Measurements from ENCODE around the gene HCRTR1.
A peak's percentile ranks its signal among the peaks of the same experiment; 100 is the strongest.

Gene HCRTR1

DNA sequence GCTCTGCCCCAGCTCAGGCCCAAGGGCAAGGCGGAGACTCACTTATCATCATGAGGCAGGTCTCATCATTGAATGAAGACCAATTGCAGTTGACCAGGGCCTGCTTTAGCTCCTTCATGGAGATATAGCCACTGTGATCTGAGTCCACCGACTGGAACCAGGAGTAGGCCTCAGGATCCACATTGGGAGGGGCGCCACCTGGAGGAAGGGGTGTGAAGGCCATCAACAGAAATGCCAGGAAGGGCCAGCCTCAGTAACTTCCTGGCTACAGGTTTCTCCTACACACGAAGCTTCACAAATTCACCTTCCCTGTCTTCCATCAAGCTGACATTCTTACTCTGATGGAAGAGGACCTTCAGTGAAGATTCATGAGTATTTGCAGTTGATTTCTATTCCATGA is 15.6 kb downstream of the HCRTR1 start:
- Histone ChIP-seq H3K4me2 (no peak overlapping the region), H3K9me3 (replicated peaks in 1 of 11) (no peaks in the 10 kb centered on the region), H3K27me3 (no peaks in the 10 kb centered on the region), H4K20me1 (peaks cover 30 to 76% (median 44%) of the 10 kb centered on the region in 11 experiments; a peak in 20 of 22 replicates), H3K4me3 (no peak overlapping the region), H3K4me1 (peaks cover 9 to 30% (median 15%) of the 10 kb centered on the region in 10 experiments; a peak in 17 of 20 replicates), H3K9ac (peak overlapping the region in 1 of 11 experiments; percentile 47; a peak in 1 of 22 replicates), H3K27ac (peak overlapping the region in 1 of 11 experiments; percentile 10; a peak in 1 of 22 replicates), H3K36me3 (peaks cover 71 to 85% (median 80%) of the 10 kb centered on the region in 11 experiments)
- TF ChIP-seq Cebpa-rat (IDR thresholded peaks at IDR 0.05): no peak

DNA sequence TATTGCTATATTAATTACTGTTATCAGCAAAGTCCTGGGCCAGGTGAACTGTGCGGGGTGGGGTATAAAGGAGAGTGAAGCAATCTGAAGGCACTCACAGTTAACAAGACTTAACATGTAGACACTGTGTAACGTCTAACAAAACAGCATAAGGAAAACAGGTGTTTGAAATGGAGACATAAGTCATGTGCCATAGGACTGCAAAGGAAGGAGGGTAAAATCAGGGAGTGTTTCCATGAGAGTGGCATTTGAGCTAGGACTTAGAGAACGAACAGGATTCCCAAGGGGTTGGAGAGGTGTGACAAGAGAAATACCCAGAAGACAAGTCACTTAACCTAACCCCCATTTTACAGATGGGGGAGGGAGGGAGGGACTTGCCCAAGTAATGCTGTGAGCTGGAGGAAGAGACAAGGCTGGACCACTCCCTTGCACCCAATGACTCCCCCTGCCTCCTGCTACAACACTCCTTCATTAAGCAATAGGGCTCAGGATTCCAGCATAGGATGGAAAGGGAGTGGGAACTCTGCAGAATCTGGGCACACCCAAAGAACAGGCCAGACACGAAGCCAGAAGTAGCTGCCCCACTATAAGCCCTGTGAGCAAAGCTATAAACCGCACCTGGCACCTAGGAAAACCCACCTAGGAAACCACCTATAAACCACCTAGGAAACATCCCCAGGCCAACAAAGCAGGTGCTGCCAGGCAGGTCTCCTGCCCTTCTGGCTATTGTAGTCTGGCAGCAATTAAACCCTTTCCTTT is 20.6 kb downstream of the HCRTR1 start:
- Histone ChIP-seq H3K4me3 (no peak overlapping the region), H3K4me1 (peaks cover 35 to 57% (median 45%) of the 10 kb centered on the region in 10 experiments), H3K4me2 (peak overlapping the region in 2 of 11 experiments; percentile 40 to 58; a peak in 5 of 22 replicates), H4K20me1 (peaks cover 50 to 73% (median 70%) of the 10 kb centered on the region in 11 experiments; a peak in 21 of 22 replicates), H3K36me3 (peaks cover 23 to 59% (median 39%) of the 10 kb centered on the region in 11 experiments), H3K27me3 (no peaks in the 10 kb centered on the region), H3K9ac (peak overlapping the region in 2 of 11 experiments; percentile 23 to 35; a peak in 1 of 22 replicates), H3K27ac (peak overlapping the region in 2 of 11 experiments; percentile 6 to 63; a peak in 2 of 22 replicates), H3K9me3 (replicated peaks in 1 of 11) (no peaks in the 10 kb centered on the region)
- TF ChIP-seq Cebpa-rat (IDR thresholded peaks at IDR 0.05): no peak

DNA sequence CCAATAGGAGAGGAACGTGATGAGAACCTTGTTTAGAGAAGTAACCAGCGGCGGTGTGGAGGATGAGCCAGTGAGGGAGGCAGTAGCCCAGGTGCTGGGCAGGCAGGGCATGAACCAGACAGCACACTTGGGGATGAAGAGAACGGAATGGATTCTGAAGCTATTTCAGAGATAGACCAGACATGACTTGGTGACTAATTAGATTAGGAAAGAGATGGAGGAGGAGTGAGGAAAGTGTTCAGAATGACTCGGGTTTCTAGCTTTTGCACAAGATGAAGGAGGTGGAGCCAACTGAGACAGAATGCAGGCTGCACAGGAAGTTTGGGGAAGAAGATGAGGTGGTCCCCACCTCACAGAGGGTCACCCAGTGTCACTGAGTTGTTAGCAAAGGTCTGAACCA is 22.1 kb downstream of the HCRTR1 start:
- peak overlapping the region in 7 of 11 experiments; percentile 10 to 63 (median 41); a peak in 11 of 22 replicates for H3K27ac ChIP-seq
- peaks cover 46 to 67% (median 55%) of the 10 kb centered on the region in 10 experiments for H3K4me1 ChIP-seq
- H3K9ac ChIP-seq: peak overlapping the region in 7 of 11 experiments; percentile 1 to 38 (median 19); a peak in 6 of 22 replicates
- no peak overlapping the region for H3K4me3 ChIP-seq
- peaks cover 11 to 47% (median 28%) of the 10 kb centered on the region in 11 experiments for H3K36me3 ChIP-seq
- H3K4me2 ChIP-seq: peak overlapping the region in 10 of 11 experiments; percentile 2 to 63 (median 29); a peak in 17 of 22 replicates
- H3K27me3 ChIP-seq: no peaks in the 10 kb centered on the region
- H4K20me1 ChIP-seq: peaks cover 50 to 71% (median 61%) of the 10 kb centered on the region in 11 experiments; a peak in 21 of 22 replicates
- TF ChIP-seq Cebpa-rat (IDR thresholded peaks at IDR 0.05): no peak
- no peaks in the 10 kb centered on the region for H3K9me3 ChIP-seq (replicated peaks in 1 of 11)

DNA sequence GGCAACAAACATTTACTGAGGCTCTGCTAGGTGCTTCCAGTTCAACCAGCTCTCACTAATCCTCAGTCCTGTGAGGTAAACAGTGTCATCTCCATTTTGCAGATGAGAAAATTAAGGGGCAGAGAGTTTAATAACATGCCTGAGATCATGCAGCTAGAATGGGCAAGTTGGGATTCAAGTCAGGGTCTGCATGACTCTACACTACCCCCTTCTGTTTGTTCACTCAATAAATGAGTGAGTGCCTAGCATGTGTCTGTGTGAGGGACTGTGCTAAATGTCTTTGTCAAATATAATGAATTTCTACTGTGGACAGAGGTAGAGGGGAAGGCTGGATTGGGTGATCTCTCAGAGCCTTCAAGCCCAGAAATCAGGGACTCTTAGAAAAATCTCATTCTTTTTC is 22.7 kb downstream of the HCRTR1 start:
- H3K27ac ChIP-seq: peak overlapping the region in 6 of 11 experiments; percentile 3 to 63 (median 42); a peak in 7 of 22 replicates
- H3K4me1 ChIP-seq: peaks cover 46 to 67% (median 54%) of the 10 kb centered on the region in 10 experiments
- H3K9me3 ChIP-seq (replicated peaks in 1 of 11): no peaks in the 10 kb centered on the region
- H3K4me3 ChIP-seq: no peak overlapping the region
- H3K27me3 ChIP-seq: no peaks in the 10 kb centered on the region
- TF ChIP-seq Cebpa-rat (IDR thresholded peaks at IDR 0.05): no peak
- peaks cover 48 to 65% (median 55%) of the 10 kb centered on the region in 11 experiments; a peak in 21 of 22 replicates for H4K20me1 ChIP-seq
- H3K4me2 ChIP-seq: peak overlapping the region in 10 of 11 experiments; percentile 2 to 63 (median 29); a peak in 16 of 22 replicates
- H3K9ac ChIP-seq: peak overlapping the region in 6 of 11 experiments; percentile 1 to 38 (median 19); a peak in 5 of 22 replicates
- H3K36me3 ChIP-seq: peaks cover 5 to 41% (median 21%) of the 10 kb centered on the region in 11 experiments; a peak in 19 of 22 replicates

DNA sequence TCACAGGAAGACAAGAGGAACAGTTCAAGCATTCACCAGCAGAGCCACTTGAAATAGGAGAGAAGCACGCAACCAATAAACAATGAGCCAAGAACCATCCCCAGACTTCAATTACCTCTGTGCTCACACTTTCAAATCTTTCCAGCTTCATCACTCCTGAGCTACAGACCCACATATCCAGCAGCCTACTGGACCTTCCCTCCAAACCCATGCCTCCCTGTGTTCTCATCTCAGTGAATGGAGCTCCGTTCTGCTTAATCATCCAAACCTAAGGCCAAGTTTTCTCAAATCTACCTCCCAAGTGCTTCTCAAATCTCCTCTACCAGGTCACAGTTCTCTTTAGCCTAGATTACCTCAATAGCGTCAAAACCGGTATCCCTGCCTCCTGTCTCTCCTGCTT is 23.5 kb downstream of the HCRTR1 start:
- Histone ChIP-seq H3K9me3 (replicated peaks in 1 of 11) (no peaks in the 10 kb centered on the region), H3K4me2 (peak overlapping the region in 6 of 11 experiments; percentile 7 to 63 (median 24); a peak in 6 of 22 replicates), H3K27me3 (no peaks in the 10 kb centered on the region), H3K4me1 (peaks cover 51 to 74% (median 61%) of the 10 kb centered on the region in 10 experiments), H4K20me1 (peaks cover 40 to 57% (median 47%) of the 10 kb centered on the region in 11 experiments; a peak in 21 of 22 replicates), H3K4me3 (no peak overlapping the region), H3K27ac (peak overlapping the region in 1 of 11 experiments; percentile 43; a peak in 1 of 22 replicates), H3K36me3 (peaks cover 0 to 33% (median 15%) of the 10 kb centered on the region in 11 experiments; a peak in 10 of 22 replicates), H3K9ac (peak overlapping the region in 2 of 11 experiments; percentile 2 to 16; a peak in 1 of 22 replicates)
- no peak for TF ChIP-seq Cebpa-rat (IDR thresholded peaks at IDR 0.05)

DNA sequence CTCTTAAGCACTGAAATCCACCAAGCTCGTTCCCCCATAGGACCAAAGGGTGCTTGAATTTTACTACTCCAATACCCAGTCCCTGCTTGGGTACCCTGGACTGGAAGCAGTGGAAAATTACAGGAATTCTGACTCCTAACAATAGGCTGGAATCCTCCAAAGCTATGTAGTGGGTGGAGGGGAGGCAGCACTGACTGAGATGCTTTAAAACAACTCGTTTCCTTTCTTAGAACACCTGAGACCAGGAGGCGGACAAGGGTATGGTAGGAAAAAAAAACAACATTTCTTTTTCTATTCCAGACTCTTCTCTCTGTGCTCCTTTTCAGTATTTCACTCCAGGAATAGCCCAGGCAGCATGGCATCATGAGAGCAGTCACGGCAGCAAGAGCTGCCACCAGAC is 24.9 kb downstream of the HCRTR1 start:
- peaks cover 0 to 29% (median 12%) of the 10 kb centered on the region in 11 experiments; a peak in 7 of 22 replicates for H3K36me3 ChIP-seq
- no peaks in the 10 kb centered on the region for H3K9me3 ChIP-seq (replicated peaks in 1 of 11)
- H3K27ac ChIP-seq: no peak overlapping the region
- H3K4me3 ChIP-seq: no peak overlapping the region
- H3K27me3 ChIP-seq: no peaks in the 10 kb centered on the region
- H4K20me1 ChIP-seq: peaks cover 26 to 43% (median 33%) of the 10 kb centered on the region in 11 experiments; a peak in 20 of 22 replicates
- peaks cover 51 to 66% (median 60%) of the 10 kb centered on the region in 10 experiments for H3K4me1 ChIP-seq
- peak overlapping the region in 3 of 11 experiments; percentile 11 to 91 (median 29); a peak in 1 of 22 replicates for H3K9ac ChIP-seq
- H3K4me2 ChIP-seq: peak overlapping the region in 1 of 11 experiments; percentile 95; a peak in 2 of 22 replicates
- TF ChIP-seq Cebpa-rat (IDR thresholded peaks at IDR 0.05): no peak

DNA sequence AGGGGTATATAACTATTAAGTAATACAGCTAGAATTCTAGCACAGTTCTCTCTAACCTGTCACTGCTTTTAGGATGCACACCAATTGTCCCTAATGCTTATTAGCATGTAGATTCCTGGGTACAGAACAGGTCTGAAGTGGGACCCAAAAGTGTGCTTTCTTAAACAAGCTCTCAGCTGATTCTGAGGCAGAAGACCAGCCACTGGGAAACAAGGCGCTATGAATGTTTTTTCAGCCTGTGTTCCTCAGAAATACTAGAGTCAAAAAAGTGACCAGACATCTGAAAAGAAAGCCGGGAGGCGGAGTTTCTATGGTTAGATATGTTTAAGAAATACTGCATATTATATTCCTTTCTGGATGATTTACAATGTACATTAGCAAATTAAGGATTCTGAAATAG is 25.4 kb downstream of the HCRTR1 start:
- no peaks in the 10 kb centered on the region for H3K27me3 ChIP-seq

DNA sequence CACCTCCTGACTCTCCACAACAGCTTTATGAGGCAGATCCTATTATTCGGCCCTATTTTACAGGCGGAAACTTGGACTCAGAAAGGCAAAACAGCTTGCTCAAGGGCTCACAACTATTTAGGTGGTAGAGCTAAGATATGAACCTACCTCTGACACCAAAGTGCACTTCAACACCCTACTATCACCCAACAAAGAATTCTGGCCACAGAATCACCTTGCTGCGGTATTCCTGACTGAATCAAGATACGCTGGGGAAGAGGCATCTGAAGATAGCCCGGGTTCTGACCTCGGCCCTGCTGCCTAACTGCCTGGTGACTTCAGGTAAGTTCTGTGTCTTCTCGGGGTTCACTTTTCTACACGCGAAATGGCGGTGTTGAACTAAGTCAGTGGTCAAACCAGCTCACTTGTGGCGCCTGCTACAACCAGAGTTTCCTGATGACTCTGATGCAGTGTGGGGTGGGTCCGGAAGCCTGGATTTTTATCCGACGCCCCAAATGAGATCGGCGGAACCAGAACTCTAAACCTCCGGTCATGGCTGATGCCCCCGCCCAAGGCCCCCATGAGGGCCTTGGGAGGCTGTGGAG is 26.6 kb downstream of the HCRTR1 start:
- H3K4me3 ChIP-seq: peak overlapping the region; percentile 75 to 92 (median 84)
- peaks cover 43 to 56% (median 49%) of the 10 kb centered on the region in 10 experiments for H3K4me1 ChIP-seq
- H3K9ac ChIP-seq: peak overlapping the region; percentile 87 to 97 (median 91)
- H3K27ac ChIP-seq: peak overlapping the region; percentile 89 to 99 (median 94)
- H3K4me2 ChIP-seq: peak overlapping the region; percentile 83 to 98 (median 96)
- H3K27me3 ChIP-seq: no peaks in the 10 kb centered on the region
- peaks cover 0 to 29% (median 9%) of the 10 kb centered on the region in 11 experiments; a peak in 7 of 22 replicates for H3K36me3 ChIP-seq
- no peaks in the 10 kb centered on the region for H3K9me3 ChIP-seq (replicated peaks in 1 of 11)
- H4K20me1 ChIP-seq: peaks cover 15 to 27% (median 19%) of the 10 kb centered on the region in 11 experiments; a peak in 19 of 22 replicates
- no peak for TF ChIP-seq Cebpa-rat (IDR thresholded peaks at IDR 0.05)

More for the DNA sequence above, 25.4 kb downstream of the HCRTR1 start:
- peak overlapping the region in 6 of 11 experiments; percentile 83 to 98 (median 96); a peak in 10 of 22 replicates for H3K4me2 ChIP-seq
- H3K4me3 ChIP-seq: no peak overlapping the region
- peaks cover 51 to 66% (median 58%) of the 10 kb centered on the region in 10 experiments for H3K4me1 ChIP-seq
- H3K27ac ChIP-seq: no peak overlapping the region
- peaks cover 21 to 38% (median 28%) of the 10 kb centered on the region in 11 experiments; a peak in 19 of 22 replicates for H4K20me1 ChIP-seq
- peak overlapping the region in 3 of 11 experiments; percentile 11 to 91 (median 29); a peak in 4 of 22 replicates for H3K9ac ChIP-seq
- no peak for TF ChIP-seq Cebpa-rat (IDR thresholded peaks at IDR 0.05)
- peaks cover 0 to 29% (median 12%) of the 10 kb centered on the region in 11 experiments; a peak in 7 of 22 replicates for H3K36me3 ChIP-seq
- H3K9me3 ChIP-seq (replicated peaks in 1 of 11): no peaks in the 10 kb centered on the region
